ENCODE measurements around the gene MOCOS. TPM values are rescaled to one million over a fixed set of nuclear protein-coding genes. Genes with fewer than 3 reads are reported as not detected.

MOCOS gene
- total RNA-seq, 1 donor from 2014 or later, result 0.42 TPM

DNA sequence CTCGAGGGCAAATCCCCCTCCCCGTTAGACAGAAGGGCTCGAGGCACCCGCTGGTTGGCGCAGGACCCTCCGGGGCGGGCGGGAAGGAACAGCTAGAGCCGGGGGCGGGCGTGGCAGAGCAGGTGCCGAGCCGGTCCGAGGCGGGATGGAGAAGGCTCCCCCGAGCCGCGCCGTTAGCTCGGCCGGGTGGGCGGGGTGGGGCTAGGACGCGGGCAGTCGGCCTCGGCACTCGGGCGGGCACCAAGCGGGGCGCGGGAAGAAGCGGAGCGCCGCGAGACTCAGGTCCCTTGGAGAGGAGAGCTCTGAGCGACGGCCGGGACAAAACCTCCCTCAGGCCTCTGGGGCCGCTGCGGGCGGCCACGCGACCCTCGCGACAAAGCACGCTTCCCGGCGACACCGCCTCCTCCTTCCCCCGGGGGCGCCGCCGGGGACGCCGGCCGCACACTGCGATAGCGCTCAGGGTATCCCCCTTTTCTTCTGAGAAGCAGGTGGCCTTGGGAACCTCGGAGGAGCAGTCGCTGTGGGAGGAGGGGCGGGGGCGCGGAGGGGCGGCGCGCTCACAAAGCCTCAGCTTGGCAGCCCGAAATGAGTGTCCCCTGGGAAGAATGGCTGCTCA, 110.9 kb downstream of the MOCOS start:
- peak overlapping the region; percentile 52 for H3K4me3 Mint-ChIP-seq
- no peaks in the 10 kb centered on the region for H3K9me3 Mint-ChIP-seq
- DNase-seq (no peak), ATAC-seq (ENCODE audit: low read depth) (no peak)
- no peaks in the 10 kb centered on the region for H3K4me1 Mint-ChIP-seq
- ChIA-PET CTCF (no interaction called here), POLR2A (no interaction called here)
- TF ChIP-seq, protein P1, sequence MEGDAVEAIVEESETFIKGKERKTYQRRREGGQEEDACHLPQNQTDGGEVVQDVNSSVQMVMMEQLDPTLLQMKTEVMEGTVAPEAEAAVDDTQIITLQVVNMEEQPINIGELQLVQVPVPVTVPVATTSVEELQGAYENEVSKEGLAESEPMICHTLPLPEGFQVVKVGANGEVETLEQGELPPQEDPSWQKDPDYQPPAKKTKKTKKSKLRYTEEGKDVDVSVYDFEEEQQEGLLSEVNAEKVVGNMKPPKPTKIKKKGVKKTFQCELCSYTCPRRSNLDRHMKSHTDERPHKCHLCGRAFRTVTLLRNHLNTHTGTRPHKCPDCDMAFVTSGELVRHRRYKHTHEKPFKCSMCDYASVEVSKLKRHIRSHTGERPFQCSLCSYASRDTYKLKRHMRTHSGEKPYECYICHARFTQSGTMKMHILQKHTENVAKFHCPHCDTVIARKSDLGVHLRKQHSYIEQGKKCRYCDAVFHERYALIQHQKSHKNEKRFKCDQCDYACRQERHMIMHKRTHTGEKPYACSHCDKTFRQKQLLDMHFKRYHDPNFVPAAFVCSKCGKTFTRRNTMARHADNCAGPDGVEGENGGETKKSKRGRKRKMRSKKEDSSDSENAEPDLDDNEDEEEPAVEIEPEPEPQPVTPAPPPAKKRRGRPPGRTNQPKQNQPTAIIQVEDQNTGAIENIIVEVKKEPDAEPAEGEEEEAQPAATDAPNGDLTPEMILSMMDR (IDR thresholded peaks at IDR 0.05), result no peak
- no peak overlapping the region for H3K27ac Mint-ChIP-seq
- intact Hi-C loops (cut with micrococcal nuclease), result no loop called here
- H3K36me3 Mint-ChIP-seq (ENCODE audit: low read depth), result no peaks in the 10 kb centered on the region
- peaks cover 30% of the 10 kb centered on the region for H3K27me3 Mint-ChIP-seq

DNA sequence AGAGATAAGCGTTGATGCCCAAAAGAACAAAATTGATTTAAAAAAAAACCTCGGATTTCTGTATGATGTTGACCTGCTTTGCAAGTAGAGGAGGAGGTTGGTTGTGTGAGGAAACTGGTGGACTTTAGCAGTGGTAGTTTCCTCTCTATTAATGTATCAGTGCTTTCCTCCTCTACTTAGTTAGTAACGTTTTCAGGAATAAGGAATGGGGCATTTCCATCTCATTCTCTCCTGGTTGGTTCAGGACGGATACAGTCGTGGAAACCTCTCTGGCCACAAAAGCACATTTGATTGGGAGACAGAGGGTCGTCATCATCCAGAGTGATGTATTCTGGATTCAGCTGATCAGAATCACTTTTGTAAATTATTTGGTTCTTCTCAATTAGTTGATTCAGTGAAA, 111.7 kb downstream of the MOCOS start:
- DNase-seq (no peak), ATAC-seq (ENCODE audit: low read depth) (no peak)
- H3K27me3 Mint-ChIP-seq, result peaks cover 37% of the 10 kb centered on the region
- no peak overlapping the region for H3K27ac Mint-ChIP-seq
- no peaks in the 10 kb centered on the region for H3K36me3 Mint-ChIP-seq (ENCODE audit: low read depth)
- peak overlapping the region; percentile 29 for H3K4me3 Mint-ChIP-seq
- POLR2A ChIA-PET, result no interaction called here
- CTCF ChIA-PET, result no interaction called here
- no peaks in the 10 kb centered on the region for H3K9me3 Mint-ChIP-seq
- intact Hi-C loops (cut with micrococcal nuclease), result no loop called here
- no peaks in the 10 kb centered on the region for H3K4me1 Mint-ChIP-seq
- TF ChIP-seq, protein P1 (IDR thresholded peaks at IDR 0.05), result no peak

DNA sequence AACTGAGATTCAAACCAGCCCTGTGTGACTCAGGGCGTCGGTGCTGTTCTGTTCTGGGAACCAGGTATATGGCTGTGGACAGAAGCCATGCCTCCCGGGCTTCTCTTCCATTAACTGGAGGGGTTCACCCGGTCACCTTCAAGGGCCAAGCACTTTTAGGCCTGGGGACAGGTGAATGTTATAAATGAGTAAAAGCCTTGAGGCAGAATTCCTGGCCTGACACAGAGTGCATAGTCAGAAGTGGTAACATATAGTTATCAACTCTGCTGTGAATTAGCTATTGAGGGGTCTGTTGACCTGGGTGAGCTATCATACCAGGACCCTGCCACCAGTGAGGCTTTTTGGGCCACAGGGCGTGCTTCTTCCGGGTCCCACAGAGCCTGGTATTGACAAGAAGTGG, 112.9 kb downstream of the MOCOS start:
- no peak overlapping the region for H3K4me3 Mint-ChIP-seq
- CTCF ChIA-PET, result no interaction called here
- POLR2A ChIA-PET, result no interaction called here

DNA sequence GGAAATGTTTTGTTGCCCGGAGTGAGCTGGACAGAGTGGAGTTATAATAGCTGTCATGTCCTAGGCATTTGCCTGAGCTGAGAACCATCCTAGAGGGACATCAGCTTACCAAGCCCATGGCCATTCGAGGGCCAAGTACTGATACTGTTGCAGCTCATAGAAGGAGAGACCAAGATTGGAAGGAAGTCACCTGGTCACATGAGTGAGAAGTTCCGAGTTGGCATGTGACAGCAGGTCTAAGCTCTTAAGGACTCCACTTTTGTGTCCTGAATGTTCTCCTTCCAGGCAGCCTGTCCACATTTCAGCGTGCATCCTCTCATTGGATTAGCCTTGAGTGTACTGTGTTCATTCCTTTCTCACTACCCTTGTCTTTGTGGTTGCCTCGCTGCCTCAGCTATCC, 114.6 kb downstream of the MOCOS start:
- Mint-ChIP-seq H3K4me1 (no peaks in the 10 kb centered on the region), H3K27me3 (peaks cover 52% of the 10 kb centered on the region), H3K27ac (no peak overlapping the region), H3K9me3 (no peaks in the 10 kb centered on the region), H3K36me3 (ENCODE audit: low read depth) (no peaks in the 10 kb centered on the region), H3K4me3 (no peak overlapping the region)
- intact Hi-C loops (cut with micrococcal nuclease), result no loop called here
- DNase-seq (no peak), ATAC-seq (ENCODE audit: low read depth) (no peak)
- CTCF ChIA-PET, result no interaction called here
- TF ChIP-seq, protein P1 (IDR thresholded peaks at IDR 0.05), result no peak
- POLR2A ChIA-PET, result no interaction called here

More for the DNA sequence above, 112.9 kb downstream of the MOCOS start:
- no peak for DNase-seq
- Mint-ChIP-seq H3K27ac (no peak overlapping the region), H3K36me3 (ENCODE audit: low read depth) (no peaks in the 10 kb centered on the region), H3K27me3 (peaks cover 40% of the 10 kb centered on the region), H3K9me3 (no peaks in the 10 kb centered on the region), H3K4me1 (no peaks in the 10 kb centered on the region)
- no peak for ATAC-seq (ENCODE audit: low read depth)
- TF ChIP-seq, protein P1 (IDR thresholded peaks at IDR 0.05), result no peak
- intact Hi-C loops (cut with micrococcal nuclease), result no loop called here

DNA sequence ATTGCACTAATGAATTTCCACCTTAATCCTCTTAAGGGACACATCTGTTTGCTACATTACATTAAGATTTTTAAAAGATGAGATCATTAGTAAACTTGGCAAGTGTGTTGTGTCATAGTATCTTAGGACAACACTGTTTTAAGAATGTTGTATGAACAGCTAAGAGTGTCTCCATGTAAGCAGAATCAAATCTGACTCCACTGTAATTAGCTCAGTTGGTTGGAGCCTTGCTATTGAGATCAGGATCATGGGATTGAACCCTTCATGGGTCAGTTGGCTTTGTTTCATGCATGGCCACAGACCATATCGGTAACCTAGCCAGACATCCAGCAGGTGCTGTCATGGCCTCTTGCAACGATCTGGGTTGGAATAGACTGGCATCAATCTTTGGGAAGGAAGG, 115.4 kb downstream of the MOCOS start:
- H3K4me3 Mint-ChIP-seq, result no peak overlapping the region
- TF ChIP-seq, protein P1 (IDR thresholded peaks at IDR 0.05), result no peak
- peaks cover 57% of the 10 kb centered on the region for H3K27me3 Mint-ChIP-seq
- no peak for ATAC-seq (ENCODE audit: low read depth)
- H3K36me3 Mint-ChIP-seq (ENCODE audit: low read depth), result no peaks in the 10 kb centered on the region
- H3K4me1 Mint-ChIP-seq, result no peaks in the 10 kb centered on the region
- POLR2A ChIA-PET, result no interaction called here
- H3K9me3 Mint-ChIP-seq, result no peaks in the 10 kb centered on the region
- intact Hi-C loops (cut with micrococcal nuclease), result no loop called here
- H3K27ac Mint-ChIP-seq, result no peak overlapping the region
- CTCF ChIA-PET, result no interaction called here
- DNase-seq, result no peak

Data from activated B cell treated with CpG ODN at 0.5 μM for 24 hours (primary cell).